Gastroesophageal sphincter (tissue), 3 donors: ENCODE measurements around the gene OTOGL.

Experiments used
- EP300 ChIP-seq: sonication (generic); formaldehyde crosslinking; IDR thresholded peaks from one replicate; pipeline ENCODE4 v1.6.1; 2017; ENCODE audit warnings: antibody characterized with exemption, mild to moderate bottlenecking
- POLR2A ChIP-seq, 2 donors: fragments of 450-650 bp; IDR thresholded peaks; one replicate each; pipeline ENCODE4 v1.6.1; 2017; ENCODE audit warnings: antibody characterized with exemption in 2 of 2, mild to moderate bottlenecking in 2 of 2, moderate library complexity in 1 of 2
- POLR2AphosphoS5 ChIP-seq: sonication (generic); formaldehyde crosslinking; IDR thresholded peaks from one replicate; pipeline ENCODE4 v1.6.1; 2017; ENCODE audit warnings: antibody characterized with exemption
- TF ChIP-seq, protein P1 (sequence below), 4 experiments: fragments of 200-600 bp in 2 of 4; fragments of 450-650 bp in 2 of 4; sonication (generic) in 1 of 4; IDR thresholded peaks; one replicate each; pipeline ENCODE4 v1.5.1; 2017 to 2019; ENCODE audit warnings: antibody characterized with exemption in 4 of 4, mild to moderate bottlenecking in 2 of 4, moderate library complexity in 2 of 4

GRCh38 chr12:80198782-80199337 lies 99.5 kb downstream of the OTOGL start:
- TF ChIP-seq, protein P1, sequence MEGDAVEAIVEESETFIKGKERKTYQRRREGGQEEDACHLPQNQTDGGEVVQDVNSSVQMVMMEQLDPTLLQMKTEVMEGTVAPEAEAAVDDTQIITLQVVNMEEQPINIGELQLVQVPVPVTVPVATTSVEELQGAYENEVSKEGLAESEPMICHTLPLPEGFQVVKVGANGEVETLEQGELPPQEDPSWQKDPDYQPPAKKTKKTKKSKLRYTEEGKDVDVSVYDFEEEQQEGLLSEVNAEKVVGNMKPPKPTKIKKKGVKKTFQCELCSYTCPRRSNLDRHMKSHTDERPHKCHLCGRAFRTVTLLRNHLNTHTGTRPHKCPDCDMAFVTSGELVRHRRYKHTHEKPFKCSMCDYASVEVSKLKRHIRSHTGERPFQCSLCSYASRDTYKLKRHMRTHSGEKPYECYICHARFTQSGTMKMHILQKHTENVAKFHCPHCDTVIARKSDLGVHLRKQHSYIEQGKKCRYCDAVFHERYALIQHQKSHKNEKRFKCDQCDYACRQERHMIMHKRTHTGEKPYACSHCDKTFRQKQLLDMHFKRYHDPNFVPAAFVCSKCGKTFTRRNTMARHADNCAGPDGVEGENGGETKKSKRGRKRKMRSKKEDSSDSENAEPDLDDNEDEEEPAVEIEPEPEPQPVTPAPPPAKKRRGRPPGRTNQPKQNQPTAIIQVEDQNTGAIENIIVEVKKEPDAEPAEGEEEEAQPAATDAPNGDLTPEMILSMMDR (IDR thresholded peaks at IDR 0.05) = no peak
- no peak for TF ChIP-seq EP300
- TF ChIP-seq POLR2A (IDR thresholded peaks at IDR 0.05) = no peak
- TF ChIP-seq POLR2AphosphoS5 = no peak
